SK-N-SH (cell line): ENCODE measurements around the gene LDB3. TPM values are rescaled to one million over a fixed set of nuclear protein-coding genes. Genes with fewer than 3 reads are reported as not detected.

ENCODE experiments used
- CTCF ChIA-PET: fragments of 300-600, 350-600 bp; formaldehyde crosslinking; extraction: SDS; loops from one replicate; lab custom pipeline; 2021; lab: Yijun Ruan, JAX
- POLR2A ChIA-PET: fragments of 350-600 bp; sonication (Branson Sonifier 250); formaldehyde crosslinking; extraction: SDS; loops from one replicate; lab custom pipeline; 2020; ENCODE audit warnings: antibody characterized with exemption, inconsistent platforms; lab: Yijun Ruan, JAX
- DNase-seq: peaks from one replicate; pipeline ENCODE4 v3.0.0; 2012
- H2AFZ ChIP-seq: fragments of 200-600 bp; sonication (generic); 2 replicates; pipeline ENCODE4 v1.8.1; 2016; ENCODE audit warnings: antibody characterized with exemption, mild to moderate bottlenecking, low read depth
- H3F3A ChIP-seq: fragments of 200-600 bp; sonication (generic); replicated peaks from 2 replicates; pipeline ENCODE3; 2016; ENCODE audit warnings: antibody characterized with exemption, mild to moderate bottlenecking; ENCODE audit not compliant: insufficient read depth
- H3K27ac ChIP-seq, 2 experiments: fragments of 200-500 bp in 1 of 2; fragments of 200-600 bp in 1 of 2; sonication (Bioruptor generic) in 1 of 2; sonication (generic), shearing (Covaris generic) in 1 of 2; 2 replicates each; pipeline versions ENCODE4 v1.5.1 to v1.6.1; 2014 to 2016; ENCODE audit warnings: low read depth in 2 of 2, inconsistent platforms in 1 of 2, low read length in 1 of 2, mild to moderate bottlenecking in 1 of 2, mixed read lengths in 1 of 2
- H3K27me3 ChIP-seq: fragments of 200-600 bp; sonication (generic), shearing (Covaris generic); 2 replicates; pipeline ENCODE4 v1.6.1; 2016; ENCODE audit warnings: mixed run types; ENCODE audit not compliant: insufficient read depth
- H3K36me3 ChIP-seq, 2 experiments: fragments of 200-500 bp in 1 of 2; fragments of 200-600 bp in 1 of 2; sonication (Bioruptor generic) in 1 of 2; sonication (generic) in 1 of 2; replicated peaks in 1 of 2; 2 replicates each; pipeline versions ENCODE3 to v1.5.1; 2014 to 2016; ENCODE audit warnings: low read length in 1 of 2, mild to moderate bottlenecking in 1 of 2; ENCODE audit not compliant: insufficient read depth in 2 of 2, control insufficient read depth in 1 of 2
- H3K4me1 ChIP-seq, 2 experiments: fragments of 200-500 bp in 1 of 2; fragments of 200-600 bp in 1 of 2; sonication (Bioruptor generic) in 1 of 2; sonication (generic), shearing (Covaris generic) in 1 of 2; 2 replicates each; pipeline versions ENCODE4 v1.5.1 to v1.6.1; 2014 to 2016; ENCODE audit warnings: low read depth in 1 of 2, low read length in 1 of 2, mixed run types in 1 of 2; ENCODE audit not compliant: insufficient read depth in 2 of 2, control insufficient read depth in 1 of 2
- H3K4me2 ChIP-seq: fragments of 200-600 bp; sonication (generic), shearing (Covaris generic); 2 replicates; pipeline ENCODE4 v1.6.1; 2017; ENCODE audit warnings: mixed run types
- H3K4me3 ChIP-seq, 2 experiments: fragments of 200-500 bp in 1 of 2; fragments of 200-600 bp in 1 of 2; sonication (Bioruptor generic) in 1 of 2; sonication (generic), shearing (Covaris generic) in 1 of 2; 2 replicates each; pipeline versions ENCODE4 v1.5.1 to v1.8.1; 2014 to 2016; ENCODE audit warnings: low read depth in 2 of 2, inconsistent platforms in 1 of 2, low read length in 1 of 2, mild to moderate bottlenecking in 1 of 2, mixed read lengths in 1 of 2, moderate library complexity in 1 of 2
- H3K79me2 ChIP-seq: fragments of 200-600 bp; sonication (generic); 2 replicates; pipeline ENCODE4 v1.8.1; 2017; ENCODE audit warnings: mild to moderate bottlenecking; ENCODE audit not compliant: insufficient read depth
- H3K9ac ChIP-seq: fragments of 200-600 bp; sonication (generic); 2 replicates; pipeline ENCODE4 v1.6.1; 2017; ENCODE audit warnings: mixed run types
- H3K9me2 ChIP-seq: fragments of 200-600 bp; sonication (generic); 2 replicates; pipeline ENCODE4 v1.6.1; 2017; ENCODE audit warnings: mixed run types
- H3K9me3 ChIP-seq: fragments of 200-600 bp; sonication (generic); 2 replicates; pipeline ENCODE4 v1.6.1; 2017; ENCODE audit warnings: mixed run types, mild to moderate bottlenecking, moderate library complexity
- H4K20me1 ChIP-seq: fragments of 200-600 bp; sonication (generic); 2 replicates; pipeline ENCODE4 v1.6.1; 2017; ENCODE audit warnings: mild to moderate bottlenecking, mixed run types; ENCODE audit not compliant: insufficient read depth
- EP300 ChIP-seq, 2 experiments: IDR thresholded peaks; 2 replicates each; pipeline versions ENCODE4 v1.4.0 to v1.6.1; 2012; ENCODE audit warnings: borderline replicate concordance in 1 of 2, low read depth in 1 of 2, low read length in 1 of 2
- FOSL2 ChIP-seq: IDR thresholded peaks from 2 replicates; pipeline ENCODE4 v1.4.0; 2012; ENCODE audit warnings: low read depth, mild to moderate bottlenecking, moderate library complexity, borderline replicate concordance
- FOXJ3 ChIP-seq: sonication (generic); formaldehyde crosslinking; IDR thresholded peaks from 2 replicates; pipeline ENCODE4 v1.5.1; 2020; ENCODE audit warnings: mild to moderate bottlenecking, missing genetic modification reagents
- GABPA ChIP-seq: IDR thresholded peaks from 2 replicates; pipeline ENCODE4 v1.4.0; 2012; ENCODE audit warnings: low read depth, mild to moderate bottlenecking
- JUND ChIP-seq: IDR thresholded peaks from 2 replicates; pipeline ENCODE4 v1.4.0; 2012
- MXI1 ChIP-seq: IDR thresholded peaks from 2 replicates; pipeline ENCODE4 v1.6.1; 2012; ENCODE audit warnings: mild to moderate bottlenecking, low read depth, low read length, improper control_type of control experiment
- POLR2AphosphoS5 ChIP-seq: IDR thresholded peaks from 2 replicates; pipeline ENCODE4 v1.6.1; 2012; ENCODE audit warnings: low read depth, low read length
- RCOR1 ChIP-seq: fragments of 150-350 bp; IDR thresholded peaks from 2 replicates; pipeline ENCODE4 v1.6.1; 2017; ENCODE audit warnings: antibody characterized with exemption, low read length
- RXRA ChIP-seq: IDR thresholded peaks from 2 replicates; pipeline ENCODE4 v1.4.0; 2012; ENCODE audit warnings: low read depth, mild to moderate bottlenecking, borderline replicate concordance
- SIN3A ChIP-seq: IDR thresholded peaks from 2 replicates; pipeline ENCODE4 v1.6.1; 2012; ENCODE audit warnings: low read depth, mild to moderate bottlenecking, low read length, moderate library complexity, borderline replicate concordance
- TAF1 ChIP-seq: IDR thresholded peaks from 2 replicates; pipeline ENCODE4 v1.6.1; 2012; ENCODE audit warnings: low read depth, mild to moderate bottlenecking, low read length, moderate library complexity, borderline replicate concordance
- TEAD4 ChIP-seq: IDR thresholded peaks from 2 replicates; pipeline ENCODE4 v1.4.0; 2012; ENCODE audit warnings: mild to moderate bottlenecking, borderline replicate concordance; ENCODE audit not compliant: insufficient read depth
- WGBS: methylation state at CpG from one replicate; pipeline ENCODE4 v1.1.6; 2017; ENCODE audit warnings: low lambda C conversion rate; 5-methylcytosine and 5-hydroxymethylcytosine counted together
- polyA plus RNA-seq, 3 experiments: library from polyadenylated mRNA; depleted of rRNA; stranded (reverse); fragments of >200 nt; gene quantifications; 2 replicates each; pipeline ENCODE4 v1.2.3, GENCODE V29; 2012
- TF ChIP-seq, protein P1 (sequence below): IDR thresholded peaks from 2 replicates; pipeline ENCODE4 v1.4.0; 2012; ENCODE audit warnings: low read depth
- TF ChIP-seq, protein P2 (sequence below): fragments of 200-600 bp; sonication (generic); IDR thresholded peaks from 2 replicates; pipeline ENCODE4 v1.6.1; 2017; ENCODE audit warnings: antibody characterized with exemption, mild to moderate bottlenecking, moderate library complexity
- TF ChIP-seq, protein P3 (sequence below): fragments of 150-350 bp; IDR thresholded peaks from 2 replicates; pipeline ENCODE4 v1.6.1; 2017; ENCODE audit warnings: antibody characterized with exemption, low read length, low read depth, borderline replicate concordance
- TF ChIP-seq, protein P4 (sequence below): IDR thresholded peaks from 2 replicates; pipeline ENCODE4 v1.4.0; 2012; ENCODE audit warnings: low read depth, borderline replicate concordance

The LDB3 gene
- polyA plus RNA-seq, 1 of the 3 experiments (the other 2 are of a cell fraction): 0.48 TPM

DNA sequence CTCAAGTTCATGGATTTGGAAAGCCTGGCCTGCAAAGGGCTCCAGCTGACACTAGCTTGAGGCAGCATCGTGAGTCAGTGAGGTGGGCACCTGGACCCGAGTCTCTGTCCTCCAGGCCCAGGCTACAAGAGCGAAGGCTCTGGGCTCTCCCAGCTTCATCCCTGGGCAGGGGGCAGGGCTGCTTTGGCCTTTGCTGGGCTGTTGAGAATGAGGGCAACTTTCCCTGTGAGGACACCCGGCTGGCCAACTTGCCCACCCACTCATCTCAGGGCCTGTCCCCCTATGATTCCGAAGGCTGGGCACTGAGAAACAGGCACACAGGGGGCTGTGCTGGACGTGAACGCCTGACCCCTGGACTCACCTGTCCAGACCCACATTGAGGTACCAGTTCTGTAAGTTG is 24.4 kb downstream of the LDB3 start:
- CTCF ChIA-PET: interaction anchor here (0.7 to 4.7 kb wide), 15 partner anchors 9 to 250 kb away, joined by 3 to 73 read pairs (median 4); no protein-coding TSS in a partner anchor
- Histone ChIP-seq H3K27me3 (no peaks in the 10 kb centered on the region), H3F3A (no peaks in the 10 kb centered on the region), H3K79me2 (no peaks in the 10 kb centered on the region), H3K9ac (no peak overlapping the region), H3K4me2 (no peak overlapping the region), H3K4me3 (no peak overlapping the region), H2AFZ (no peak overlapping the region), H3K9me2 (no peaks in the 10 kb centered on the region), H3K9me3 (no peaks in the 10 kb centered on the region), H3K36me3 (no peaks in the 10 kb centered on the region), H3K4me1 (peaks cover 0 to 6% of the 10 kb centered on the region in 2 experiments; a peak in 1 of 4 replicates), H3K27ac (no peak overlapping the region), H4K20me1 (no peaks in the 10 kb centered on the region)
- DNase-seq: no peak
- POLR2A ChIA-PET: no interaction called here
- TF ChIP-seq RXRA: no peak
- no peak for TF ChIP-seq GABPA
- no peak for TF ChIP-seq EP300 (IDR thresholded peaks at IDR 0.05; ENCODE audit: borderline replicate concordance in 1 of 2, low read depth in 1 of 2, low read length in 1 of 2)
- TF ChIP-seq RCOR1: no peak
- TF ChIP-seq, protein P1, sequence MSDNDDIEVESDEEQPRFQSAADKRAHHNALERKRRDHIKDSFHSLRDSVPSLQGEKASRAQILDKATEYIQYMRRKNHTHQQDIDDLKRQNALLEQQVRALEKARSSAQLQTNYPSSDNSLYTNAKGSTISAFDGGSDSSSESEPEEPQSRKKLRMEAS: no peak
- TF ChIP-seq JUND: no peak
- TF ChIP-seq TEAD4: no peak
- 79% methylated on average over 6 of the region's 7 CpGs for WGBS

DNA sequence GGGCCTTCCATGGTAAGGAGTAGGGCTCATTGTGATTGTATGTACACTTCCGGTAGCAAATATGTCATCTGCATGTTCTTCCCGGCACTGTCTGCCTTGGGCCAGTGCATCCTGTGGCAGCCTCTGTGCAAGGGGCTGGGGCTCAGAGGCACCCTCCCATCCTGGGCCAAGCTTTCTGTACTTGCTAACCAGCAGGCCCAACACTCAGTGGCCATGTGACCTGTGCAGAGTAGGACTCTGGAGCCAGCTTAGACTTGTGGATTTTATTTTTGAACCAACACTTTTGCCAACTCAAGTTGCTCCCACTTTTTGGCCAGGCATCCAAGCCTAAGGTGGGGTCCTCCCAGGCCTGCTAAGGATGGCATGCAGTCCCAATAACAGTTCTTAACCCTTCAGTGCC is 25.0 kb downstream of the LDB3 start:
- no peaks in the 10 kb centered on the region for H3K9me3 ChIP-seq
- ChIA-PET CTCF (interaction anchor here (0.6 to 4.7 kb wide), 27 partner anchors 9 to 288 kb away, joined by 3 to 73 read pairs (median 5); no protein-coding TSS in a partner anchor), POLR2A (no interaction called here)
- H3K79me2 ChIP-seq: no peaks in the 10 kb centered on the region
- H3K27me3 ChIP-seq: no peaks in the 10 kb centered on the region
- no peak overlapping the region for H3K4me3 ChIP-seq
- no peaks in the 10 kb centered on the region for H3K36me3 ChIP-seq
- WGBS: no CpG with 5 or more reads among the region's 2 CpGs
- H3K4me2 ChIP-seq: no peak overlapping the region
- H3K27ac ChIP-seq: no peak overlapping the region
- DNase-seq: no peak
- no peaks in the 10 kb centered on the region for H3K9me2 ChIP-seq
- H3K4me1 ChIP-seq: peaks cover 0 to 6% of the 10 kb centered on the region in 2 experiments; a peak in 1 of 4 replicates
- no peaks in the 10 kb centered on the region for H3F3A ChIP-seq
- no peak overlapping the region for H3K9ac ChIP-seq
- no peak for TF ChIP-seq MXI1
- no peak for TF ChIP-seq SIN3A
- no peak for TF ChIP-seq TAF1
- TF ChIP-seq JUND: no peak
- TF ChIP-seq POLR2AphosphoS5: no peak
- TF ChIP-seq FOSL2: no peak
- TF ChIP-seq FOXJ3 (CRISPR knock-in tag): no peak
- TF ChIP-seq, protein P2, sequence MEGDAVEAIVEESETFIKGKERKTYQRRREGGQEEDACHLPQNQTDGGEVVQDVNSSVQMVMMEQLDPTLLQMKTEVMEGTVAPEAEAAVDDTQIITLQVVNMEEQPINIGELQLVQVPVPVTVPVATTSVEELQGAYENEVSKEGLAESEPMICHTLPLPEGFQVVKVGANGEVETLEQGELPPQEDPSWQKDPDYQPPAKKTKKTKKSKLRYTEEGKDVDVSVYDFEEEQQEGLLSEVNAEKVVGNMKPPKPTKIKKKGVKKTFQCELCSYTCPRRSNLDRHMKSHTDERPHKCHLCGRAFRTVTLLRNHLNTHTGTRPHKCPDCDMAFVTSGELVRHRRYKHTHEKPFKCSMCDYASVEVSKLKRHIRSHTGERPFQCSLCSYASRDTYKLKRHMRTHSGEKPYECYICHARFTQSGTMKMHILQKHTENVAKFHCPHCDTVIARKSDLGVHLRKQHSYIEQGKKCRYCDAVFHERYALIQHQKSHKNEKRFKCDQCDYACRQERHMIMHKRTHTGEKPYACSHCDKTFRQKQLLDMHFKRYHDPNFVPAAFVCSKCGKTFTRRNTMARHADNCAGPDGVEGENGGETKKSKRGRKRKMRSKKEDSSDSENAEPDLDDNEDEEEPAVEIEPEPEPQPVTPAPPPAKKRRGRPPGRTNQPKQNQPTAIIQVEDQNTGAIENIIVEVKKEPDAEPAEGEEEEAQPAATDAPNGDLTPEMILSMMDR: no peak
- TF ChIP-seq RCOR1: no peak
- TF ChIP-seq, protein P3, sequence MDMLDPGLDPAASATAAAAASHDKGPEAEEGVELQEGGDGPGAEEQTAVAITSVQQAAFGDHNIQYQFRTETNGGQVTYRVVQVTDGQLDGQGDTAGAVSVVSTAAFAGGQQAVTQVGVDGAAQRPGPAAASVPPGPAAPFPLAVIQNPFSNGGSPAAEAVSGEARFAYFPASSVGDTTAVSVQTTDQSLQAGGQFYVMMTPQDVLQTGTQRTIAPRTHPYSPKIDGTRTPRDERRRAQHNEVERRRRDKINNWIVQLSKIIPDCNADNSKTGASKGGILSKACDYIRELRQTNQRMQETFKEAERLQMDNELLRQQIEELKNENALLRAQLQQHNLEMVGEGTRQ: no peak
- TF ChIP-seq, protein P4, sequence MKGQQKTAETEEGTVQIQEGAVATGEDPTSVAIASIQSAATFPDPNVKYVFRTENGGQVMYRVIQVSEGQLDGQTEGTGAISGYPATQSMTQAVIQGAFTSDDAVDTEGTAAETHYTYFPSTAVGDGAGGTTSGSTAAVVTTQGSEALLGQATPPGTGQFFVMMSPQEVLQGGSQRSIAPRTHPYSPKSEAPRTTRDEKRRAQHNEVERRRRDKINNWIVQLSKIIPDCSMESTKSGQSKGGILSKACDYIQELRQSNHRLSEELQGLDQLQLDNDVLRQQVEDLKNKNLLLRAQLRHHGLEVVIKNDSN: no peak
- TF ChIP-seq, all 33 proteins: peak for 0
- no peaks in the 10 kb centered on the region for H4K20me1 ChIP-seq
- no peak overlapping the region for H2AFZ ChIP-seq
